T-helper 17 cell (primary cell): ENCODE results near the gene SETX. TPM values are rescaled to one million over a fixed set of nuclear protein-coding genes. Genes with fewer than 3 reads are reported as not detected.

Experiments
- ATAC-seq: fragments of 150-1000 bp; cut with Tn5 transposase; 2 replicates; pipeline ENCODE4 v1.10.0; 2021; ENCODE audit warnings: mild to moderate bottlenecking, moderate library complexity
- DNase-seq, 3 donors: peaks; one replicate each; pipeline versions ENCODE4 v3.0.0 to v3.0.0-alpha.2; 2020 to 2021
- H3K9me3 ChIP-seq: one replicate; pipeline ENCODE4 v1.7.0; 2013; ENCODE audit warnings: low read length, mild to moderate bottlenecking; ENCODE audit not compliant: control insufficient read depth, poor library complexity, severe bottlenecking
- H3K27ac Mint-ChIP-seq: one replicate; pipeline ENCODE4 v1.8.0; 2022; ENCODE audit warnings: mild to moderate bottlenecking, moderate library complexity, mixed read lengths
- H3K27me3 Mint-ChIP-seq: one replicate; pipeline ENCODE4 v1.8.0; 2022; ENCODE audit warnings: mixed read lengths
- H3K36me3 Mint-ChIP-seq: one replicate; pipeline ENCODE4 v1.8.0; 2022; ENCODE audit warnings: low read depth, mixed read lengths
- H3K4me1 Mint-ChIP-seq: one replicate; pipeline ENCODE4 v1.8.0; 2022; ENCODE audit warnings: mild to moderate bottlenecking, mixed read lengths
- H3K4me3 Mint-ChIP-seq: one replicate; pipeline ENCODE4 v1.8.0; 2022; ENCODE audit warnings: mild to moderate bottlenecking, moderate library complexity, mixed read lengths
- total RNA-seq, 4 donors: library from RNA in 2 of 4; stranded (reverse) in 2 of 4; gene quantifications; one replicate each; pipeline ENCODE4 v1.2.3 and lab custom pipeline; 2022 to 2026

SETX gene
- total RNA-seq, 2 donors from 2014 or later: 56.4 to 58.3 TPM

DNA sequence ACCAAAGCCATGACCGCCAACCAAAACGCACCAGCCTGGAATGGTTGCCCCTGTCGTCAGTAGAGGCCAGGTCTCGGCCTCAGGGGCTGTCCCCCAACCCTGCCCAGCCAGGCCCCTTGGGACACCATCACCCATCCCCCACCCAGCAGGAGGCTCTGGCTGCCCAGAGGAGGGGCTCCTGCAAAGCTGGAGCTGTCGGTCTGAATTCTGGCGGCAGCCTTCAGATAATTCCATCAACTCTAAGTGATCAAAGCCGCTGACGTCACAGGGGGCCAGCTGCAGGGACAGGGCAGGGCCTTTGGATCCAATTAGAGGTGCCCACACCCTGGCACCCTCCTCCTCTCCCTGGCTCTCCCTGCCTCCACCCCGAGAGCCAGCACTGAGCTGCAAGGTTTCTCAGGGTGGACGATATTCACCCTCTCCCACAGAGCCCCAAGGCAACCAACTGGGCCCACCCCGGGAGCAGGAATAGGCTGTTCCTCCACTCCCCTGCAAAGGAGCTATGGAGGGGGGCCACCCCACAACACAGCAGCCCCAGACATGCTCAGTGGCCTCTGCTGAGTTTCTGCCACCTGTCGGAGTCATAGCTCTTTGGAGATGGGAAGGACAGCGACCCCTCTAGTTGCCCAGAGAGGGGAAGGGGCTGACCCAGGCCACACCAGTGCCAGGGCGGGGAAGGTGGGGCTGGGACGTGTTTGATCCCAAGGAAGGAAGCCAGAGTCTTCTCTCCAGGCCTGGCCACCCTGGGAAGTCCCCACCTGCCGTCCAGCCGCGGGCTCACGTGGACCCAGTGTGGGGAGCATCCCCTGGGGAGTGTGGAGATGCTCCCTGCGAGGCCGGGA lies 114.6 kb downstream of the SETX start:
- DNase-seq: no peak
- H3K27ac Mint-ChIP-seq: peak overlapping the region; percentile 3

DNA sequence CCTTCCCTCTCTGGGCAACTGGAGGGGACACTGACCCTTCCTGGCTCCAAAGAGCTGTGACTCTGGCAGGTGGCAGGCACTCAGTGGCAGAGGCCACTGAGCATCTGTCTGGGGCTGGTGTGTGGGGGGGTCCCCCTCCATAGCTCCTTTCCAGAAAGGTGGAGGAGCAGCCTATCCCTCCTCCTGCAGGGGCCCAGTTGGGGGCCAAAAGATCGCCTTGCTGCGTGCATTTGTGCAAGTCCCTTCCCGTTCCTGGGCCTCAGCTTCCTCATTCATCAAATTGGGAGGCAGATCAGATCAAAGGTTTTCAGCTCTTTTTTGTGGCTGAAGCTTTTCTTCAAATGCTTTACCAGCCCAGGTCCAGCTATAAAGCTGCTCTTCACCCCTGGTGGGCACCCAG lies 115.3 kb downstream of the SETX start:
- Mint-ChIP-seq H3K27me3 (peaks cover 9% of the 10 kb centered on the region), H3K4me1 (peaks cover 17% of the 10 kb centered on the region), H3K4me3 (no peak overlapping the region), H3K27ac (no peak overlapping the region), H3K36me3 (peaks cover 2% of the 10 kb centered on the region)
- ATAC-seq: no peak
- no peaks in the 10 kb centered on the region for H3K9me3 ChIP-seq
- no peak for DNase-seq

More for the DNA sequence above, 114.6 kb downstream of the SETX start:
- H3K4me3 Mint-ChIP-seq: peak overlapping the region; percentile 97
- H3K9me3 ChIP-seq: no peaks in the 10 kb centered on the region
- ATAC-seq: no peak
- H3K27me3 Mint-ChIP-seq: peaks cover 5% of the 10 kb centered on the region
- peaks cover 2% of the 10 kb centered on the region for H3K36me3 Mint-ChIP-seq
- peaks cover 17% of the 10 kb centered on the region for H3K4me1 Mint-ChIP-seq

DNA sequence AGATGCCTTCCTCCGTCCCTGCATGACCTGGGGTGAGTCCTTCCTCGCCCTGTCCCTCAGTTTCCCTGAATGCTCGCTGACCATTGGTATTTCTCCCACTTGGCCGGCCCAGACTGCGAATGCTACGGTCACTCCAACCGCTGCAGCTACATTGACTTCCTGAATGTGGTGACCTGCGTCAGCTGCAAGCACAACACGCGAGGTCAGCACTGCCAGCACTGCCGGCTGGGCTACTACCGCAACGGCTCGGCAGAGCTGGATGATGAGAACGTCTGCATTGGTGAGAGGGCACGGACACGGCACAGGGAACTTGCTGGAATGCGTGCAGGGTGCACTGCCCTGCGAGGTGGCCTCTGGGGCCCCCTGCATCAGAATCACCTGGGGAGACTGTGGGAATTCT lies 115.8 kb downstream of the SETX start:
- DNase-seq: no peak
- H3K4me3 Mint-ChIP-seq: no peak overlapping the region
- H3K27me3 Mint-ChIP-seq: peaks cover 10% of the 10 kb centered on the region
- no peaks in the 10 kb centered on the region for H3K9me3 ChIP-seq
- H3K36me3 Mint-ChIP-seq: peaks cover 2% of the 10 kb centered on the region
- H3K4me1 Mint-ChIP-seq: peaks cover 17% of the 10 kb centered on the region
- ATAC-seq: no peak
- no peak overlapping the region for H3K27ac Mint-ChIP-seq

DNA sequence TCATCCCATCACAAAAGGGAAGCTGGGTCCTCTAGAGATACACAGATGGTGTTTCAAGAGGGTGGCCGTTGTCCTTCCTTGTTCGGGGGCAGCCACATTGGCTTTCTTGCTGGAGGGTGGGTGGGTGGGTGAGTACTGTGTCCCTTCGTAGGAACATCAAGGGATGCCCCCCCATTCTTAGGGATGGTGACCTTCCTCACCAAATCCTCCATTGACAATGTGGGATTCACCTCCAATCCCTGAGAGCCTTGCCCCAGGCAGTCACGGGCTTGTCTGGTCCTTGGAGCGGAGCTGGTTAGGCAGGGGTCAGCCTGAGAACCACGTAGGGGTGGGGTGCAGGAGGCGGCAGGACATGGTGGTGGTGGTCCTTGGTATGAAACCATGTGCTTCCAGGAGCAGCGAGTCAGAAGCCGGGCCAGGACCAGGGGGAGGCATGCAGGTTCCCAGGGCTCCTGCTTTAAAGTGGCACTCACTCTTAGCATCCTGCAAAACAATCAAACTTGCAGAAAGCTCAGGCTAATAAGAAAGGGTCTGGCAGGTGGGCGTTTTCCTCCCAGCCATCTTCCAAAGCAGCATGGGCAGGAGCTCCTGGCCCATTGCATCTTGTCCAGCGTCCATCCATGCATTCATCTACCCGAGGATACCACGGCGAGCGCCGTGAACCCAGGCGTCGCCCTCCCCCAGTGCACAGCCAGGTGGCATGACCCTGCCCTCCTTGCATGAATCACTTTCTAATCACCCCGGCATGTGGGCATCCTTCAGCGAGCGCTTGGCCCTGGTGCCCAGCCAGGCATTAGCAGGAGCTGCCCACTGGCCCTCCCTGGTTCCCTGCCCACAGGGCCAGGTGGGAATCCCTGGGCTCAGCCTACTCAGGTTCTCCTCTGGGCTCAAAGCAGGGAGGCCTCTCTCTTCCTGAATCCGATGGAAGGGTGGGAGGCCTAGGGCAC lies 116.5 kb downstream of the SETX start:
- no peak overlapping the region for H3K4me3 Mint-ChIP-seq

DNA sequence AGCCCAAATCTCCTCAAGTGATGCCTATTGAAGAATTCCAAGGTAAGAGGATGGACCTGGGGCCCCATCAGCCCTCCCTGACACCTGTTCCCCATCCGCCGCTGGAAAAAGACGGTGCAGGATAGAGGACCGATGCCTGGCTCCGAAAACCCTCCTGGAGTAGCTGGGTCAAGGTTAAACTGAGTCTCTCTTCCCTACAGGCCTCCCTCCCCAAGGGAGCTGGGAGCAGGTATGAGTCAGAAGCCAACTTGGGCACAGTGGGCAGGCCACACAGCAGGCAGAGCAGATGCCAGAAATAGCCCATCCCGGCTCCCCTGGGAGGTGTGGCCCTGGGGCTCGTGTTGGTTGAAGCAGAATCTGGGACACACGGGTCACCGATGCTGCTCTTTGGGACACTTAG lies 117.3 kb downstream of the SETX start:
- DNase-seq (no peak), ATAC-seq (no peak)
- H3K9me3 ChIP-seq: no peaks in the 10 kb centered on the region
- H3K36me3 Mint-ChIP-seq: peaks cover 2% of the 10 kb centered on the region
- peaks cover 10% of the 10 kb centered on the region for H3K27me3 Mint-ChIP-seq
- H3K27ac Mint-ChIP-seq: no peak overlapping the region
- peaks cover 14% of the 10 kb centered on the region for H3K4me1 Mint-ChIP-seq
- no peak overlapping the region for H3K4me3 Mint-ChIP-seq

More for the DNA sequence above, 116.5 kb downstream of the SETX start:
- H3K9me3 ChIP-seq: no peaks in the 10 kb centered on the region
- Mint-ChIP-seq H3K27ac (no peak overlapping the region), H3K27me3 (peaks cover 10% of the 10 kb centered on the region), H3K36me3 (peaks cover 2% of the 10 kb centered on the region), H3K4me1 (peaks cover 15% of the 10 kb centered on the region)
- ATAC-seq: no peak
- no peak for DNase-seq

DNA sequence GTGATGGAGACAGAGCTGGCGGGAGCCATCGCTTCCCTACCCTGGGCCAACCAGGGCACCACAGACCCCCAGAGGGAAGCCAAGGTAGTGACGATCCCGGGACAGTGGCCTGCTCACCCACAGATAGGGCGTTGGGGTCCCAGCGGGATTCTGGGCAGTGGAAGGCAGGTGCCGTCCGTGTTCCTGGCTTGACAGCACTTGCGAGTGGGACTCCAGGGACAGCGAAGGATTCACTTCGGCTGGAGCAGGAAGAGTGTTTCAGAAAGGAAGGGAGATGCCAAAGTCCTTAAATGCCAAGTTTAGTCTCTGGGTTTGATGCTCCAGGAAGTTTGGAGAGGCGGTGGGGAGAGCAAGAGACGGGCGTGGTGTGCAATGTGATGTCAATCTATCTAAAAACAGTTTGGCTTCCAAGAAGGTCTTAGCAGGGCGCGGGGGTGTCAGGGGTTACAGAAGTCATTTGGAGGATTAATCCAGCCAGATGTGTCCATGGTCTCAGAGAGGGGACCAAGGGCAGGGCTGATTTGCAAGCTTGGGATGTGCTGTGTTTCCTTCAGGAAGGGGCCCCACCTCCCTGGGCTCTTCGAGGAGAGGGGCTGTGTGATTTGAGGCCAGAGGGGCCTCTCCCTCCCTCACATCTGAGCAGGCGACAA lies 118.0 kb downstream of the SETX start:
- H3K36me3 Mint-ChIP-seq: peaks cover 2% of the 10 kb centered on the region
- H3K27ac Mint-ChIP-seq: peak overlapping the region; percentile 77
- H3K27me3 Mint-ChIP-seq: peaks cover 10% of the 10 kb centered on the region
- peak overlapping the region; percentile 9 for H3K4me3 Mint-ChIP-seq
- ATAC-seq: no peak
- no peaks in the 10 kb centered on the region for H3K9me3 ChIP-seq
- peaks cover 10% of the 10 kb centered on the region for H3K4me1 Mint-ChIP-seq
- no peak for DNase-seq

DNA sequence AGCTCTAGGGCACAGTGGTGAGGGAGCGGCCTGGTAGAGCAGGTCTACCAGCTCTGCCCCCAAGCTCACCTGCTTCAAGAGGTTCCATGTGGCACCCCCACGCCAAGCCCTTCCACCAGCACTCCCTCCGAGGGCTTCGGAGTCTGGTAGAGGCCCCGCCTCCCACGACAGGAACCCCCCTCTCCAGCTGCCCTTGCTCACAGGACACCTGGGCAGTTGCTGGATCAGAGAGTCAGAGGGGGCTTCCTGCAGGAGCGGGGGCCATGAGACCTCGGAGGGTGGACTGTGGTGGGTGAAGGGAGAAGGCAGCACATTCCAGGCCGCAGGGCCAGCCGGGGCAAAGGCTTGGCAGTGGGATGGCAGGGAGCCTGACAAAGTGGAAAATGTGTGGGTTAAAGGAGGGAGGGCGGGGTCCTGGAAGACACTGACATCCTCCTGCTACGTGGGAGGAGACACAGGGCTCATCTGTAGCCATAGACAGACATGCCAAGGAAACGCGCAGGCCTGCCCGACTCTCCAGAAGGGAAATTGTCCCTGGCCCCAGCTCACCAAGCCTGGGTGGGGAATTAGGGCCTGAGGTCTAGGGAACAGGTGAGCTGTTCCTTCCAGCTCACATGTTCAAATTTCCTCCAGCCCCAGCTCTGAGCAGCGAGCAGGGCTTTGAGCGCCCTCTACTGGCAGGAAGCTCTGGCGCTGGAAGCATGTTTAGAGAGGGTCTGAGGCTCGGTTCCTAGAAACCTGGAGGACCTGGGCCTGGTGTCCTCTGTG lies 118.7 kb downstream of the SETX start:
- Mint-ChIP-seq H3K4me1 (peaks cover 7% of the 10 kb centered on the region), H3K27me3 (peaks cover 10% of the 10 kb centered on the region), H3K4me3 (peak overlapping the region; percentile 9), H3K27ac (peak overlapping the region; percentile 77), H3K36me3 (no peaks in the 10 kb centered on the region)
- H3K9me3 ChIP-seq: no peaks in the 10 kb centered on the region
- ATAC-seq: no peak
- peak; percentile 61 to 79 (median 65) for DNase-seq

DNA sequence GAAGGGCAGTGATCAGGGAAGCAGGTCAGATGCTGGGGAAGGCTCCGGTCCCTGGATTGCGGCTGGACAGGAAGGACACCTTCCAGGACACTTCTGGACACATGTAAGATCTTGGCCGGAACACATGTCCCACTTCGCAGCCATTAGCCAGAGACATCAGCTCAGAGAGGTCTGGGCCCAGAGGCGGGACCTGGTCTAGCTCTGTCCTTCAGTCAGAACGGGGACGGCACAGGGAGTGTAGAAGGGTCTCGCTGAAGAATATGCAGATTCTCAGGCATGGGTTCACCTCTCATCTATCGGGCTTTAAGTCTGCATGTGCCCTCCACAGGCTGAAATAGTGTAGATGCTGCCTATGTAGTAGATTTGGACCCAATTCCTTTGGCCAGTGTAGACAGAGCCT lies 119.7 kb downstream of the SETX start:
- H3K4me3 Mint-ChIP-seq: no peak overlapping the region
- H3K4me1 Mint-ChIP-seq: peaks cover 7% of the 10 kb centered on the region
- no peak overlapping the region for H3K27ac Mint-ChIP-seq
- no peaks in the 10 kb centered on the region for H3K9me3 ChIP-seq
- ATAC-seq (no peak), DNase-seq (no peak)
- H3K27me3 Mint-ChIP-seq: peaks cover 10% of the 10 kb centered on the region
- no peaks in the 10 kb centered on the region for H3K36me3 Mint-ChIP-seq

DNA sequence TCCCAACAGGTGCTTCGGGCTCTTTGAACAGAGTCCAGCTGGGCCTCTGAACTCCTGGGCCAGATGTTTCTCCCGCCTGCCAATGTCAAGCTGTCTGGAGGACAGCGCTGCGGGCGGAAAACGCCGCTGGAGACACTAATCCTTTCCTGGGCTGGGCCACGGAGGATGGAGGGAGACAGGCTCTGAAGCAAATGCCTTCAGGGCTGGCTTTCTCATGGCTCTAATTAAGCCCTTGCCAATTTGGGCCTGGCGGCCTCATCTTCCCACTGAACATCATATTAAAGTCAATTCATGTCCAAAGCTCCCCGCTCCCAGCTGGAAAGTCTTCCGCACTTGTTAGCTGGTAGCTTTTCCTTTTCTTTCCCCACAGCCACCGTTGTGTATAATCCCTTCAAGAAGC lies 120.3 kb downstream of the SETX start:
- ATAC-seq: no peak
- no peak for DNase-seq
- H3K36me3 Mint-ChIP-seq: no peaks in the 10 kb centered on the region
- H3K4me3 Mint-ChIP-seq: no peak overlapping the region
- peaks cover 14% of the 10 kb centered on the region for H3K27me3 Mint-ChIP-seq
- H3K27ac Mint-ChIP-seq: no peak overlapping the region
- H3K4me1 Mint-ChIP-seq: peaks cover 7% of the 10 kb centered on the region
- H3K9me3 ChIP-seq: no peaks in the 10 kb centered on the region

DNA sequence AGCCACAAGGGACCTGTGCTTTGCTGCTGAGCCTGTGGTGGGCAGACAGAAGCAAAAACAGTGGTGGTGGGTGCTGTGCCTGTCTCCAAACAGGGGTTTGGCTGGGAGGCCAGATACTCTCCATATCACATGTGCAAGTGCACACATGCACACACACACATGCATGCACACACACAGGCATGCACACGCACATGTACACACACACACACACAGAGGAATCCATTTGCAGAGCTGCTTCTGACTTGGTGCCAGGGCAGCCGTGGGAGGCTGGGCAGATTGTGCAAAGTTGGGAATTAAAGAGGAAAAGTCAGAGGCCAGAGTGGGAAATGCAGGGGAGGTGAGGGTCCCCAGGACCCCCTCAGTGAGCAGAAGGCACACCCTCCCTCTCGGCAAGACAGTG lies 121.6 kb downstream of the SETX start:
- H3K9me3 ChIP-seq: no peaks in the 10 kb centered on the region
- Mint-ChIP-seq H3K27ac (no peak overlapping the region), H3K4me3 (no peak overlapping the region), H3K4me1 (peaks cover 7% of the 10 kb centered on the region), H3K36me3 (no peaks in the 10 kb centered on the region), H3K27me3 (peaks cover 23% of the 10 kb centered on the region)
- ATAC-seq (no peak), DNase-seq (no peak)

DNA sequence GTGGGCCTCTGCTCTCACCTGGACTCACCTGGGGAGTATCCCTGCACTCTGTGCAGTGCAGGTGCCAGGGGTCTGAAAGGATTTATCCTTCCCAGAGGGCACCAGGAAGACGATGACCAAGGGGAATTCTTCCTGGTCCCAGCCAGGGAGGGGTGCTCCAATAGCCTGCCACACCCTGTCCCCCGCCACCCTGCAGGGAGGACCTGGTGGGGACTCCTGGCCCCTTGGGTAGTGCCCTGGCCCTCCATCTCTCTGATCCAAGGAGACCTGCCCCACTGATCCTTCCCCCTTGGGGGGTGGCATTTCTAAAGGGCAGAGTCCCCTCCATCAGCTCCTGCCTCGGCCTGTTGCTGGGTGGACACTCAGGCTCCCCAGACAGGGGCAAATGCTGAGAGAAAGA lies 122.3 kb downstream of the SETX start:
- Mint-ChIP-seq H3K27me3 (peaks cover 23% of the 10 kb centered on the region), H3K4me1 (peaks cover 7% of the 10 kb centered on the region), H3K4me3 (no peak overlapping the region), H3K27ac (no peak overlapping the region), H3K36me3 (no peaks in the 10 kb centered on the region)
- DNase-seq (no peak), ATAC-seq (no peak)
- H3K9me3 ChIP-seq: no peaks in the 10 kb centered on the region

DNA sequence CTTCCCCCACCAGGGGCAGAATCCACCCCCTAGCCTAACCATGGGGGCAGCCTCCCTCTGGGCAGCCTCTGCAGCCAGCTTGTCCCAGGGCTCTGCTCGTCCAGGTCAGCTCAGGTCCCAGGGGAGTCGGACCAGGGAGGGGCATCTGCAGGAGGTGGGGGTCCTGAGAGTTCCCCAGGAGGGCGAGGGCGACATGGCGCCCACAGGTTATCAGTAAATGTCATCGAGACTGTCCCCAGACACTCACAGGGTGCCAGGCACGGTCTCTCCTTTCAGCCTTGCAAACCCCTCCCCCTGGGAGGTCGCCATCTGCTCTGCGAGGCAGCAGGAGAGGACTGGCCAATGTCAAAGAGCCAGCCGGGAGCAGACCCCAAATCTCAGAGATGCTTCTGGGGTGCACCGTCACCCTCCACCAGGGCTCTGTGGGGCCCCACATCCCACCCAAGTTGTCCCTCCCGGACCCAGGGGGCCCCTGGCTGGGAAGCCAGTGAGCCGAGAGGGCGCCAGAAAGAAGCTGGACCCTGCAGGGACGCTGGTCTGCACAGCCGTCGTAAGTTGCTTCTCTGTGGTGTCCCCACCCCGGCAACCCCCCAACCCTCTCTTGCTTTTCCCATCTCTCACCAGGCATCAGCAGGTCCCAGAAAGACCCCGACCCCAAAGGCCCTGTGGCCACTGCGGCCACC lies 123.6 kb downstream of the SETX start:
- ATAC-seq: no peak
- Mint-ChIP-seq H3K4me1 (peaks cover 2% of the 10 kb centered on the region), H3K27me3 (peaks cover 27% of the 10 kb centered on the region), H3K36me3 (peaks cover 2% of the 10 kb centered on the region), H3K4me3 (no peak overlapping the region), H3K27ac (no peak overlapping the region)
- H3K9me3 ChIP-seq: no peaks in the 10 kb centered on the region
- no peak for DNase-seq
